ENCODE measurements around the gene DDX23.

DDX23 gene

DNA sequence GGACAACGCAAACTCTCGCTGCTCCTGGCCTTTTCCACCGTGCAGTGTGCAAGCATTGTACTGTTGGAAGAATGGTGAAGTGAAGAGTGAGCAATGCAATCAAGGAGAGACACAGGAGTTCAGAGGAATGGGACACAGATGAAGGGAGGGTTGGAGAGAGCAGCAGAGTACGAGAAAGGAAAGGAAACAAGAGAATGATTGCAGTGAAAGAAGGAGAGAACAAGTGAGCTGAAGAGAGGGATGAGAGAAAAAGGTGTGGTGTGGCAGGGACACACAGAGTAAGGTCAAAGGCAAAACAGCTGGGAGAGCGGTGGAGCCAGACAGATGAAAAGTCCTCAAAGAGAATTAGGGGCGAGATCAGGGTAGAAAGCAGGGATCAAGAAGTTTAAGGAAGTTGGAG is 20.7 kb downstream of the DDX23 start:
- H3K4me1 ChIP-seq (ENCODE audit: control insufficient read depth, low read depth, low read length): no peaks in the 10 kb centered on the region
- no peak overlapping the region for H3K27ac ChIP-seq (ENCODE audit: low read length)
- peaks cover 67% of the 10 kb centered on the region for H3K36me3 ChIP-seq (ENCODE audit: control insufficient read depth, low read depth, low read length)
- H3K9me3 ChIP-seq (ENCODE audit: control insufficient read depth, low read depth, low read length): no peaks in the 10 kb centered on the region
- no peak overlapping the region for H3K9ac ChIP-seq (ENCODE audit: low read length)
- no peaks in the 10 kb centered on the region for H3K27me3 ChIP-seq (ENCODE audit: control insufficient read depth, insufficient read depth, low read length)
- no peak overlapping the region for H3K4me3 ChIP-seq (ENCODE audit: low read length)

DNA sequence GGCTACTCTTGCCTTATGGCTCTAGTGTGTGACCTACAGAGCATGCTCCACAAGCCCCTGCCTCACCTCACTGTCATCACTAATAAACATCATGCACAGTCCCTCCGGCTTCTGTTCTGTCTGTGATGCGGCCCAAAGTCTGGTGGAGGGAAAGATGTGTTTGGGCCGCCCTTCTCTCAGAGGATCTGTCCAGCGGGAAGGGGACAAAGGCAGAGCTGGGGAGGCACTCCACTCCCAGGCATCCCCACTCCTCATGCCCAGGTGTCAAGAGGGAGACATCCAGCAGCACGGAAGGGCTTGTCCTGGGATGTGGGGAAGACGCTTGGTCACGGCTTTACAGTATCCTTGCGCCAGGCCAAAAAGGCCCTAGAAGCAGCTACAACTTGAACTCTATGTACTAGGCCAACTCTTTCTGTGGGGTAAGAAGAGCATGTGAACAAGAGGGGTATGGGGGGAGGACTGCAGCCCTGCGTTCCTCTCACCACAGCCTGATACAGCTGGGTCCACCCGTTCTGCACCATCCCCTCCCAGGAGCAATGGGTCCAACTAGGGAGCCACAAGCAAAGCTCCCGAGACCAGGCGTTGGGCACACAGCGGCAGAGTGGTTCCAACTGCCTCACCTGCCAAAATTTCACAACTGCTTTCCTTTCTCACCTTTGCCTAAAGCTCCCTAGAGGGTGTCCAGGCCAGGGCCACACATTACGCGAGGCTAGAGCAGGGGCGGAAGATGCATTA is 23.0 kb downstream of the DDX23 start:
- Histone ChIP-seq H3K9me3 (ENCODE audit: control insufficient read depth, low read depth, low read length) (no peaks in the 10 kb centered on the region), H3K36me3 (ENCODE audit: control insufficient read depth, low read depth, low read length) (peaks cover 54% of the 10 kb centered on the region), H3K27me3 (ENCODE audit: control insufficient read depth, insufficient read depth, low read length) (no peaks in the 10 kb centered on the region), H3K4me1 (ENCODE audit: control insufficient read depth, low read depth, low read length) (no peaks in the 10 kb centered on the region), H3K4me3 (ENCODE audit: low read length) (no peak overlapping the region), H3K27ac (ENCODE audit: low read length) (no peak overlapping the region), H3K9ac (ENCODE audit: low read length) (no peak overlapping the region)

DNA sequence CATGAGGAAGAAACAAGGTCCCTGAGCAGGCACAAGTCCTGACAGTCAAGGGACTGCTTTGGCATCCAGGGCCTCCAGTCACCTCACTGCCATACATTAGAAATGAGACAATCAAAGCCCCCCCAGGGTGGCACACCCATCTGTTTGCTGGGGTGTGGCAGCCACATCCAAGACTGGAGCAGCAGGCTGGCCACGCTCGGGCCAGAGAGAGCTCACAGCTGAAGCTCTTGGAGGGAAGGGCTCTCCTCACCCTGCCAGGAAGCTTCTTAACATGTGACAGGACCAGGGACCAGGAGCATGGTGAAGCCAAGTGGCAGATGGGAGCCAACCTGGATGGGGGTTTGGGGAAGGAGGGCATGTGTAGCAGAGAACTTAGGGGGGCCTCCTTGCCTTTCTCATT is 23.7 kb downstream of the DDX23 start:
- no peaks in the 10 kb centered on the region for H3K4me1 ChIP-seq (ENCODE audit: control insufficient read depth, low read depth, low read length)
- no peak overlapping the region for H3K9ac ChIP-seq (ENCODE audit: low read length)
- no peak overlapping the region for H3K4me3 ChIP-seq (ENCODE audit: low read length)
- H3K27me3 ChIP-seq (ENCODE audit: control insufficient read depth, insufficient read depth, low read length): no peaks in the 10 kb centered on the region
- no peaks in the 10 kb centered on the region for H3K9me3 ChIP-seq (ENCODE audit: control insufficient read depth, low read depth, low read length)
- peaks cover 46% of the 10 kb centered on the region for H3K36me3 ChIP-seq (ENCODE audit: control insufficient read depth, low read depth, low read length)
- no peak overlapping the region for H3K27ac ChIP-seq (ENCODE audit: low read length)

DNA sequence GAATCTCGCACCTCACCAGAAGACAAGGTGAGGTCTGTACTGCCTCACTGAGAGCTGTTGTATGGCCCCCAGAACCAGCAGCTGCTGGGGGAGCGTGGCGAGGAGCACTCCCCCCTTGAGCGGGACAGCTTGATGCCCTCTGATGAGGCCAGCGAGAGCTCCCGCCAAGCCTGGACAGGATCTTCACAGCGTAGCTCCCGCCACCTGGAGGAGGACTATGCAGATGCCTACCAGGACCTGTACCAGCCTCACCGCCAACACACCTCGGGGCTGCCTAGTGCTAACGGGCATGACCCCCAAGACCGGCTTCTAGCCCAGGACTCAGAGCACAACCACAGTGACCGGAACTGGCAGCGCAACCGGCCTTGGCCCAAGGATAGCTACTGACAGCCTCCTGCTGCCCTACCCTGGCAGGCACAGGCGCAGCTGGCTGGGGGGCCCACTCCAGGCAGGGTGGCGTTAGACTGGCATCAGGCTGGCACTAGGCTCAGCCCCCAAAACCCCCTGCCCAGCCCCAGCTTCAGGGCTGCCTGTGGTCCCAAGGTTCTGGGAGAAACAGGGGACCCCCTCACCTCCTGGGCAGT is 24.4 kb downstream of the DDX23 start:
- H3K9me3 ChIP-seq (ENCODE audit: control insufficient read depth, low read depth, low read length): no peaks in the 10 kb centered on the region
- no peak overlapping the region for H3K27ac ChIP-seq (ENCODE audit: low read length)
- H3K27me3 ChIP-seq (ENCODE audit: control insufficient read depth, insufficient read depth, low read length): no peaks in the 10 kb centered on the region
- H3K36me3 ChIP-seq (ENCODE audit: control insufficient read depth, low read depth, low read length): peaks cover 40% of the 10 kb centered on the region
- no peaks in the 10 kb centered on the region for H3K4me1 ChIP-seq (ENCODE audit: control insufficient read depth, low read depth, low read length)
- H3K9ac ChIP-seq (ENCODE audit: low read length): no peak overlapping the region
- no peak overlapping the region for H3K4me3 ChIP-seq (ENCODE audit: low read length)

DNA sequence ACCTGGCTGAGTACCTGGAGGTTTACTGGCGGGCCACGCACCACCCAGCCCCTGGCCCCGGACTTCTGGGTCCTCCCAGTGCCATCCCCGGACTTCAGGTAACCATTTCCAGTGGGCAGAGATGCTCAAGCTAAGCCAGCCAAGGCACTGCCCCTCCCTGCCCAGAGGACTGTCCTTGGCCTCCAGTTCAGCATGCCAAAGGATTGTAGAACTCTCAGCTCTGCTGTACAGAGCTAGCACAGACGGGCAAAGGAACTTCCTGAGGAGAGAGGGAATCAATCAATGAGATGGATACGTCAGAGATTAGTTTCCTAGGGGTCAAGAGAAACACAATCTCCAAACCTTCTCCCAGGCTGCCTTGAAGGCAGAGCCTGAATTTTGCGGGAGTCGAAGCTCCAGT is 24.9 kb downstream of the DDX23 start:
- no peak overlapping the region for H3K27ac ChIP-seq (ENCODE audit: low read length)
- H3K36me3 ChIP-seq (ENCODE audit: control insufficient read depth, low read depth, low read length): peaks cover 34% of the 10 kb centered on the region
- no peaks in the 10 kb centered on the region for H3K9me3 ChIP-seq (ENCODE audit: control insufficient read depth, low read depth, low read length)
- no peaks in the 10 kb centered on the region for H3K27me3 ChIP-seq (ENCODE audit: control insufficient read depth, insufficient read depth, low read length)
- no peak overlapping the region for H3K4me3 ChIP-seq (ENCODE audit: low read length)
- no peak overlapping the region for H3K9ac ChIP-seq (ENCODE audit: low read length)
- H3K4me1 ChIP-seq (ENCODE audit: control insufficient read depth, low read depth, low read length): no peaks in the 10 kb centered on the region

DNA sequence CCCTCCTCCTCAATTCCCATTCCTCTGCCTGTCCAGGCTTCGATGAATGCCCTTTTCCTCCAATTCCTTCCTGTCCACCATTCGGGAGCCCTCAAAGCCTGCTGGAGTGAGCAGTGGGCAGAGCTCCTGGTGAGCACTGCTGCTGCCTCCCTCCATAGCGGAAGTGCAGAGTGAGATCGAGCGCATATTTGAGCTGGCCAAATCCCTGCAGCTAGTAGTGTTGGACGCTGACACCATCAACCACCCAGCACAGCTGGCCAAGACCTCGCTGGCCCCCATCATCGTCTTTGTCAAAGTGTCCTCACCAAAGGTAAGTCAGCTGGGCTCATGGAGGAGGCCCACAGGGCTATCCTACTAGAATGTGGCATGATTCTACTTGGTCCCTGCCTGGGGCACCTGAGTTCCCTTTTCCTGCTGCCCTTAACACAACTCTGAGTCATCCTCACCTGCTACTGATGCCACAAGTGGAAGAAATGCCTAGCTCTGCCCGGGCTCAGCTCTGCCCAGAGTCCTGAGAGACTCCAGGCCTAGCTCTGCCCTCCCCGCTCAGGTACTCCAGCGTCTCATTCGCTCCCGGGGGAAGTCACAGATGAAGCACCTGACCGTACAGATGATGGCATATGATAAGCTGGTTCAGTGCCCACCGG is 25.6 kb downstream of the DDX23 start:
- H3K9ac ChIP-seq (ENCODE audit: low read length): no peak overlapping the region
- H3K36me3 ChIP-seq (ENCODE audit: control insufficient read depth, low read depth, low read length): peaks cover 27% of the 10 kb centered on the region
- H3K4me1 ChIP-seq (ENCODE audit: control insufficient read depth, low read depth, low read length): no peaks in the 10 kb centered on the region
- no peak overlapping the region for H3K27ac ChIP-seq (ENCODE audit: low read length)
- no peaks in the 10 kb centered on the region for H3K9me3 ChIP-seq (ENCODE audit: control insufficient read depth, low read depth, low read length)
- H3K27me3 ChIP-seq (ENCODE audit: control insufficient read depth, insufficient read depth, low read length): no peaks in the 10 kb centered on the region
- no peak overlapping the region for H3K4me3 ChIP-seq (ENCODE audit: low read length)

DNA sequence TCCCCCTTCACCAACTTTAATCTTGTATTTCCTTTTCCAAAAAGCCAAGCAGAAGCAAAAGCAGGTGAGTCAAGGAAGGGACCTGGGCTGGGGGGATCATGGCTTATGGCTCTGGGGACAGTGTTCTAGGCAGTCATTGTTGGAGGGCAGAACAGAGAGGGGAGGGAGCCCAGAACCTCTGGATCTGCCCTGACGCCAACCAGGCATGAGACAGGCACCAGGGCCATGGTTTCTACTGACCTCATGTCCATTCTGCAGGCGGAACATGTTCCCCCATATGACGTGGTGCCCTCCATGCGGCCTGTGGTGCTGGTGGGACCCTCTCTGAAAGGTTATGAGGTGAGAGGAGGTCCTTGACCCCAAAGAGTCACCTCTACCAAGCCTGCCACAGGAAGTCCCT is 27.1 kb downstream of the DDX23 start:
- Histone ChIP-seq H3K9me3 (ENCODE audit: control insufficient read depth, low read depth, low read length) (no peaks in the 10 kb centered on the region), H3K4me3 (ENCODE audit: low read length) (no peak overlapping the region), H3K27me3 (ENCODE audit: control insufficient read depth, insufficient read depth, low read length) (peaks cover 3% of the 10 kb centered on the region), H3K4me1 (ENCODE audit: control insufficient read depth, low read depth, low read length) (no peaks in the 10 kb centered on the region), H3K36me3 (ENCODE audit: control insufficient read depth, low read depth, low read length) (peaks cover 13% of the 10 kb centered on the region), H3K27ac (ENCODE audit: low read length) (no peak overlapping the region), H3K9ac (ENCODE audit: low read length) (no peak overlapping the region)

DNA sequence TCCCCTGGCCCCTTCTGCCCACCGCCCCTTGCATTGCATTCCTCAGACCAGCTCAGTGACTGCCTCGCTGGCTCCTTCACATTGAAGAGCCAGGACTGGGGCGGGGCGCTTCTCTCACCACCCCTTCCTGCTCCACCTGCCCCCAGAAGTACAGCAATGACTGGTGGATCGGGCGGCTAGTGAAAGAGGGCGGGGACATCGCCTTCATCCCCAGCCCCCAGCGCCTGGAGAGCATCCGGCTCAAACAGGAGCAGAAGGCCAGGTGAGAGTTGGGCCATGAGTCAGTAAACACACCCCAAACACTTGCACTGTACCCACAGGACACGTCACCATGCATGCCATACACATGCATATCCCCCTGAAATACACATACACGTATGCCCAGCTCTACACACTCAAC is 27.9 kb downstream of the DDX23 start:
- no peak overlapping the region for H3K9ac ChIP-seq (ENCODE audit: low read length)

DNA sequence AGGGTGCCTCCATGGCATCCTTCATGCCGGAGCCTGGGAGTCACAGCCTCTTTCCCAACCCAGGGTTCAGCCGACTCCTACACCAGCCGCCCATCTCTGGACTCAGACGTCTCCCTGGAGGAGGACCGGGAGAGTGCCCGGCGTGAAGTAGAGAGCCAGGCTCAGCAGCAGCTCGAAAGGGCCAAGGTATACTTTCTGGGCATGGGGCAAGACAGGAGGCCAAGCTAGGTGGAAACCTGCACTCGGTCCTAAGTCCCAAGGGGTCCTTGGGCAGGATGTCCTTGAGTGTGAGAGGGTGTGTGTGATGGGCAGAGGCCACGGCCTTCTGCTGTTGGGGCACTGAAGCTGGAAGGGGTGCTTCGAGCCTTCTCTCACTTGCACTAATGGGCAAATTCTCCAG is 28.7 kb downstream of the DDX23 start:
- Histone ChIP-seq H3K4me1 (ENCODE audit: control insufficient read depth, low read depth, low read length) (peaks cover 9% of the 10 kb centered on the region), H3K9me3 (ENCODE audit: control insufficient read depth, low read depth, low read length) (no peaks in the 10 kb centered on the region), H3K4me3 (ENCODE audit: low read length) (no peak overlapping the region), H3K27me3 (ENCODE audit: control insufficient read depth, insufficient read depth, low read length) (peaks cover 14% of the 10 kb centered on the region), H3K36me3 (ENCODE audit: control insufficient read depth, low read depth, low read length) (no peaks in the 10 kb centered on the region), H3K27ac (ENCODE audit: low read length) (no peak overlapping the region), H3K9ac (ENCODE audit: low read length) (no peak overlapping the region)

More for the DNA sequence above, 27.9 kb downstream of the DDX23 start:
- peaks cover 8% of the 10 kb centered on the region for H3K4me1 ChIP-seq (ENCODE audit: control insufficient read depth, low read depth, low read length)
- no peak overlapping the region for H3K4me3 ChIP-seq (ENCODE audit: low read length)
- peaks cover 11% of the 10 kb centered on the region for H3K27me3 ChIP-seq (ENCODE audit: control insufficient read depth, insufficient read depth, low read length)
- H3K36me3 ChIP-seq (ENCODE audit: control insufficient read depth, low read depth, low read length): peaks cover 5% of the 10 kb centered on the region
- no peak overlapping the region for H3K27ac ChIP-seq (ENCODE audit: low read length)
- H3K9me3 ChIP-seq (ENCODE audit: control insufficient read depth, low read depth, low read length): no peaks in the 10 kb centered on the region

DNA sequence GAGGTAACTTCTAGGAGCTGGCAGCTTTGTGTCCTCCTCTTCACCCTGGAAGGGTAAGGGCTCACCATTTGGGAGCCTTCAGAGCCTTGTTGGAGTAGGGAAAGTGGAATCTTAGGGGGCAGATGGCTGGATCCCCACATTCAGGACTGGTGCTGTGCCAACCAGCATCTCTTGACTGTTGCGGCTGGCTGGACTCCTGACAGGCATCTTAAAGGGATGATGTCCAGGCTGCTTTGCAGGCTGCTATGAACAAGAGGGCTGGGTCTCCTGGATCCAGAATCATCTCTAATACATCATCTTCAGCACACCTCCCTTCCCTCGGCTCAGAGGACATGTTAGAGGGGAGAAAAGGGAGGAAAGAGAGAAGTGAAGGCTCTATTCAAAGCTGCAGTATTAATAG is 29.3 kb downstream of the DDX23 start:
- no peak overlapping the region for H3K4me3 ChIP-seq (ENCODE audit: low read length)
- peaks cover 10% of the 10 kb centered on the region for H3K4me1 ChIP-seq (ENCODE audit: control insufficient read depth, low read depth, low read length)
- H3K9me3 ChIP-seq (ENCODE audit: control insufficient read depth, low read depth, low read length): no peaks in the 10 kb centered on the region
- H3K36me3 ChIP-seq (ENCODE audit: control insufficient read depth, low read depth, low read length): no peaks in the 10 kb centered on the region
- H3K27ac ChIP-seq (ENCODE audit: low read length): no peak overlapping the region
- H3K27me3 ChIP-seq (ENCODE audit: control insufficient read depth, insufficient read depth, low read length): peaks cover 18% of the 10 kb centered on the region
- H3K9ac ChIP-seq (ENCODE audit: low read length): no peak overlapping the region

DNA sequence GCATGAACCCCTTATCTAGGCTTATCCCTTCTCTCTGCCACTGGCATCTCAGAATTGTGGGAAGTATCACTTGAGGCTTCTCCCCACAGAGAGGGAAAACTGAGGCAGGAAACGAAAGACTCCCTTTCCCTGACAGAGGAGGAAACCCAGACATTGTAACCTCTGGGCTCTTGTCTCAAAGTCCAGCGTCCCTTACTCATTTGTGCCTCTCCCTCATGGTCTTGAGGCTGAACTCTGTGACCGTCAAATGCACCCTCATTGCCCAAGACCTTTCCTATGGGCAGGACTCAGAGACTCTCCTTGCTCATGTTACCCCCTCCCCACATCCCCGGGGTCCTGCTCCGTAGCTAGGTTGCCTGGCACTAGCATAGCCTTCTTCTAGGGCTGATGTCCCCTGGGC is 29.8 kb downstream of the DDX23 start:
- Histone ChIP-seq H3K36me3 (ENCODE audit: control insufficient read depth, low read depth, low read length) (no peaks in the 10 kb centered on the region), H3K27ac (ENCODE audit: low read length) (no peak overlapping the region), H3K4me3 (ENCODE audit: low read length) (no peak overlapping the region), H3K9me3 (ENCODE audit: control insufficient read depth, low read depth, low read length) (no peaks in the 10 kb centered on the region), H3K9ac (ENCODE audit: low read length) (no peak overlapping the region), H3K4me1 (ENCODE audit: control insufficient read depth, low read depth, low read length) (peaks cover 15% of the 10 kb centered on the region), H3K27me3 (ENCODE audit: control insufficient read depth, insufficient read depth, low read length) (peaks cover 24% of the 10 kb centered on the region)
